GM21390 (cell line): ENCODE measurements around the gene STK32B.
"Not testable (repeated sequence)": the region's sequence is repeated elsewhere in the genome, so short reads cannot be mapped to it uniquely, and the experiment has no call there.

Experiments used
- ATAC-seq: cut with Tn5 transposase; IDR thresholded peaks from one replicate; pipeline ENCODE4 v1.9.1; 2021; ENCODE audit not compliant: unreplicated experiment

The STK32B gene

DNA sequence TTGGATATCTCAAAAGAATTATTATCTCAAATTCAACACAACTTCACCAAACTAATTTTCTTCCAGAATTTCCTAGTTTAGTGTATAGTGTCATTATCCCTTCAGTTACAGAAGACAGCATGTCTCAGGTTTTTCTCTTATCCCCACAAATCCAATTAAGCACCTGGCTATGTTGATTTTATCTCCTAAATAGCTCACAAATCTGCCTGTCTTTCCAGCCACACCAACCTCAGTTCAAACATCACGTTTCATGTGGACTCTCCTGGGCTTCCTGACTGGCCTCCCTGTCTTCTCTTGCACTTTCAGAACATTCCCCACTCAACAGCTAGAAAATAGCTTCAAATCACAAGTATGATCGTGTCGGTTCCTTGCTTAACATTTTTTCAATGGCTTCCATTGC lies 14.8 kb downstream of the STK32B start:
- ATAC-seq: no peak

DNA sequence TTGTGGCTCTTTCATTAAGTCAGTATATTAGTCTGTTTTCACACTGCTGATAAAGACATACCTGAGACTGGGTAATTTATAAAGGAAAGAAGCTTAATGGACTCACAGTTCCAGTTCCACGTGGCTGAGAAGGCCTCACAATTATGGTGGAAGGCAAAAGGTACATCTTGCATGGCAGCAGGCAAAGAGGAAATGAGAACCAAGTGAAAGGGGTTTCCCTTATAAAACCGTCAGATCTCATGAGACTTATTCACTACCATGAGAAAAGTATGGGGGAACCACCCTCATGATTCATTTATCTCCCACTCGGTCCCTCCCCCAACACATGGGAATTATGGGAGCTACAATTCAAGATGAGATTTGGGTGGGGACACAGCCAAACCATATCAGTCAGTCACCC lies 15.7 kb downstream of the STK32B start:
- ATAC-seq: not testable (repeated sequence)

DNA sequence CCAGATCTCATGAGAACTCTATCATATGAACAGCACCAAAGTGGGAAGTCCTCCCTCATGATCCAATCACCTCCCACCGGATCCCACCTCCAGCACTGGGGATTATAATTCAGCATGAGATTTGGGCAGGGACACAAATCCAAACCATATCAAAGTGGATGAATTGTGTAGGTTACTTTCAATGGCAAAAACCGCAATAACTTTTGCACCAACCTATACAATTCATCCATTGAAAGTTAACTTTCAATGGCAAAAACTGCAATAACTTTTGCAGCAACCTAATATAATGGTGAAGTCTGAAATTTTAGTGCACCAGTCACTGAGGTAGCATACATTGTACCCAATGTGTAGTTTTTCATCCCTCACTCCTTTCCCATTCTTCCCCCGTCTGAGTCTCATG lies 16.6 kb downstream of the STK32B start:
- no peak for ATAC-seq

DNA sequence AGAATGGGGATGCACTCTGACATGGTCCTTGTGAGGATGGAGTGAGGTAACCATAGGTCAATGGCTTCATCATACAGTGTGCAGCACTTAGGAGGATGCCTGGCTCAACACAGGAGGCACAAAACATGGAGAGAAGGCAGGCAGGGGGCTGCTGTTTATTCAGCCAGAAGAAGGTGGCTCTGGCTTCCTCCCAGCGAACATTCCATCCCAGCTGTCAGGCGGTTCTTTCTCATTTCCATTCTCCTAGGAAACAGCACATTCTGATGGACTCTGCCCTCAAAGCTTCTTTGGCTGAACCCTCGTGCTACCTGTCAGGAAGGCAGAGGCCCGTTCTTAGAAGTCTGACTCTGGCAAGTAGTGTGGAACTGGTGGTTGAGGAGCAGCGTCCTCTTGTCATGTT lies 18.6 kb downstream of the STK32B start:
- ATAC-seq: no peak

DNA sequence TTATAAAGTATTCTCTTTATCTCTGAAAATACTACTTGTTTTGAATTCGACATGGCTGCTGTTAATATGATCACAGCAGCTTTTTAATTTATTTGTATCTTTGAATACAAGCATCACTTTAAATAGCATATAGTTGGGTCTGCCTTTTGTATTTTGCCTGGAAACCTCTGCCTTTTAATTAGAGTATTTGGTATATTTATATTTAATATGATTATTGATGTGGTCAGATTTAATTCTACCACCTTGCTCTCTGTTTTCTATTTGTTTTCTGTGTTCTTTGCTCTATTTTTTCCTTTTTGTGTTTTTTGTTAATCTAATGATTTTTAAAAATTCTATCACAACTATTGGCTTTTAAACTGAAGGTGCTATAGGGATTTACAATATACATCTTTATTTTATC lies 21.7 kb downstream of the STK32B start:
- ATAC-seq: no peak

DNA sequence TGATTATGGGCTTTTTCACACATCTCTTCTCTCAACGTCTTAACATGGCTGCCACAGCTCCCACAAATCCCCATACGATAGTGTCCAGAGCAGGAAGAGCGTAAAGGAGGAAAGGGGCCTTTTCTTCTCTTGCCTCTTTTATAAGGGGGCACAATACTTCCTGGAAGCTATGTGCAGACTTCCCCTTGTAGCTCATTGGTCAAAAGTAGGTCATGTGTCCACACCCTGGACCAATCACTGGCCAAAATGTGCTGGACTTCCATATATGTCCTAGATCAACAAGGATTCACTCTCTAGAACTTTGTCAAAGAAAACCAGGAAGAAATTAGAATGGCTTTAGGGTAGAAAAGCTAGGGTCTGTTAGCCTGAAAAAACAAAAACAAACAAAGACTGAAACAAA lies 26.7 kb downstream of the STK32B start:
- ATAC-seq: no peak

DNA sequence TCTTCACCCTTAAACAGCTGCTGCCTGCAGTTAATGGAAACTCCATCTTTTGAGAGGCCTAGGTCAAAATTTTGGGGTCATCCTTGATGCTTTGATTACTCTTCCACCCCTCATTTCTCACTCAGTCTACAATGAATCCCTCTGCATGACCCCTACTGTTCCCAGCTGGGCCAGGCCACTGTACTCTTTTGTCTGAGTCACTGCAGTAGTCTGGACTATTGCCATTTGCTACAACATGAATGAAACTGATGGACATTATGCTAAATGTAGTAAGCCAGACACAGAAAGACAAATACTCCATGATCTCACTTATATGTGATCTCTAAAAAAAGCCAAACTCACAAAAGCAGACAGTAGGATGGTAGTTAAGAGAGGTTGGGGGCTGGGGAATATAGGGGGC lies 28.3 kb downstream of the STK32B start:
- ATAC-seq: no peak

DNA sequence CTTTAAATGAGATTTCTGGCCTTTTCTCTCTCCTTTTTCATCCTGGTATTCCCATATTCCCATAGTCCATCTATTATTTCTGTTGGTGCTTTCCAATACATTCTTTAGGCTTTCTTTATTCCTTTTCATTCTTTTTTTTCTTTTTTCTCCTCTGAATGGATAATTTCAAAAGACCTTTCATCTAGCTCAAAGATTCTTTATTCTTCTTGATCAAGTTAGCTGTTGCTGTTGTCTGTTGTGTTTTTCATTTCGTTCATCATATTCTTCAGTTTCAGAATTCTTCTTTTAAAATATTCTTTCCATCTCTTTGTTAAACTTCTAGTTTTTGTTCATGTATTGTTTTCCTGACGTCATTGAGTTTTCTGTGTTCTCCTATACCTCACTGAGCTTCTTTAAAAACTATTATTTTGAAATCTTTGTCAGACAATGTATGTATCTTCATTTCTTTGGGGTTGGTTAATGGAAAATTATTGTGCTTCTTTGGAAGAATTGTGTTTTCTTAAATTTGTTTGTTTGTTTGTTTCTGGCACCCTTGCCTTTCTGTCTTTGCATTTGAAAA lies 30.2 kb downstream of the STK32B start:
- ATAC-seq: no peak

DNA sequence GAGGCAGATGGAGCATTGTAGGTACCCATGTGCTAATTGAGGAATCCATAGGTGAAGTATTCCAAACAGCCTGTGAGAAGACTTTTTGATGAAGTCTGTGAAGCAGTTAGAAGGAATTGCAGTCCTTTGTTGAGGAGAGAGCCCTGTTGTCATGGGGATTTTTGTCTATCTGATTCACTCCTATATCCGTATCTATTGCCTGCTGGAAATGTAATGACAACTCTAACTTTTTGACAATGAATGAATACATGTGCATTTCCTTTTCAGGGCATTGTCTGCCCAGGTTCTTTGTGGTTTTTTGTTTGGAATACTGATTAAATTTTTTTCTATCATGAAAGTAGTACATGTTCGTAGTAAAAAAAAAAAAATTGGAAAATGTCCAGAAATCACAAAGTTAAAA lies 31.1 kb downstream of the STK32B start:
- no peak for ATAC-seq

DNA sequence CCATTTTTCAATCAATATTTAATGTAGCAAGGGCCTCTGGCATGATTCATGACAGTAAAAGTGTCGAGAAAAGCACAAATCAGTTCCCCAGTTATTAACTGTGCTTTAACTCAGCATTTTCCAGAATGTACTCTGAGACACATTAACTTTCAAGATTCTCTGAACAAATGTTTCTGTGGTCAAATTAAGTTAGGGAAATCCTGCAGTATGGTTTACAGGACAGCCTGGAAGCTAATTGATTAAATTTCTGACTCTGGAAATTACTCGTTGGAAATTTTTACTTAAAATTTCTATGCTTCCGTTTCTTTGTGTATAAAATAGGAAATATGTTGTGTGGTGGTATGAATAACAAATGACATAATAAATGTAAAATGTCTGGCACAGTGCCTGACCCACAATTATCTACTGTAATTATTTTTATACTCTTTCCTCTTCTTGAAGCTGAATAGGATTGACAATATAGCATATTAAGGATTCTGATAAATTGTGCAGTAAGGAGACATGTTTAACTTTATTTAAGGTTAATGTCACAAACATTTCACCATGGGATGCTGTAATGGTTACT lies 33.7 kb downstream of the STK32B start:
- no peak for ATAC-seq

DNA sequence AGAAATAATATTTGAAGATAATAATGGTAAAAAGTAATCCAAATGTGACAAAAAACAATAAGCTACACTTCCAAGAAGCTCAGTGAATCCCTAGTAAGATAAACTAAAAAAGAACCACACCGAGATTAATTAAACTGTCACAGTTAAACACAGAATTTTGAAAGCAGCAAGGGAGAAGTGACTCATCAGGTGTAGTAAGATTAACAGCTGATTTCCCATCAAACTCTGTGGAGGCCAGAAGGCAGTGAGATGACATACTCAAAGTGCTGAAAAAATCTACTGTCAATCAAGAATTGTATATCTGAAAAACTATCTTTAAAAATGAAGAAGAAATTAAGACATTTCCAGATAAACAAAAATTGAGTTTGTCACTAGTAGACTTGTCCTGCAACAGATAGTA lies 35.3 kb downstream of the STK32B start:
- no peak for ATAC-seq

DNA sequence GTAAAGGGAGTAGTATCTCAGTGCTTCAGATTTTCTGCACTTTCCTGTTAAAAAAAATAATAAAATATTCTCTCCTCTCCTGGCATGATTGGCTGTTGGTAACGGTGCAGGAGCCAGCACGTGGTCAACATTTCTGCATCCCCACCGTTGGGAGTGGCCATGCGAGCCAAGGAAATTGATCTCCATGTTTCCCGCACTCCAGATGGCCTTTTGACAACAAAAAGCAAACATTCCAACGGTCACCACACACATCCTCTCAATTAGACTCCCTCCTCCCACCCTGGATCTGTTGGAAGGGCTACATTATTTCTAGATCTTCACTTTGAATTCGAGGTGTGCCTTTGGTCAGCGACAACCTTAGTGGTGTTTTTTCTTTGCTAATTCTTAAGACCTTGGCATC lies 45.0 kb downstream of the STK32B start:
- no peak for ATAC-seq

DNA sequence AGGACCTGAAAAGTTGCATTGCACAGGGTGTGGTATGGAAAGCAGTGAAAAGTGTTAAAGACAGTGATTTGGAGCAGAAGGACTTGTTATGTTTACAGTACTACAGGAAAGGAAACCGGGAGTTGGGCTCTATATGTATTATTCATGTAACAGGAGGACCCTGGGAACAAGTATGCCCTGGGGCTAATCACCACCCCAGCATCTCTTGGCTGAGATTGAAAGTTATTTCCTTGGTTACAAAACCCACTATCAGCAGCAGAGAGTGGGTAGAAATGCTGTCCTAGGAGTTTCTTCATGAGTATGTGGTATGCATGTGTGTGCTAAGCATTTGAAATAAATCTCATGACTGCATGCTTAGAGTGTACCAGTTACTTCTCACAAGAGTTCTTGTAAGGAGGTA lies 46.9 kb downstream of the STK32B start:
- ATAC-seq: no peak

DNA sequence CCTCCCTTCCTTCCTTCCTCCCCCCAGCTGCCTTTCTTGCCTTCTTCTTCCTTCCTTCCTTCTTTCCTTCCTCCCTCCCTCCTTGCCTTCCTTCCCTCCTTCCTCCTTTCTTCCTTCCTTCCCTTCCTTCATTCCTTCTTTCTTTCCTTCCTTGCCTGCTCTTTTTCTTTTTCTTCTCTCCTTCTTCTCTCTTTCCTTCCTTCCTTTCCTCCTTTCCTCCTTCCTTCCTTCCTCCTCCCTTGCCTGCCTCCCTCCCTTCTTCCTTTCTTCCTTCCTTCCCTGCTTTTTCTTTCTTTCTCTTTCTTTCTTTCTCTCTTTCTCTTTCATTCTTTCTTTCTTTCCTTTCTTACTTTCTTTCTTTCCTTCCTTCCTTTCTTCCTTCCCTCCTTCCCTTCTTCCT lies 49.1 kb downstream of the STK32B start:
- ATAC-seq: no peak

DNA sequence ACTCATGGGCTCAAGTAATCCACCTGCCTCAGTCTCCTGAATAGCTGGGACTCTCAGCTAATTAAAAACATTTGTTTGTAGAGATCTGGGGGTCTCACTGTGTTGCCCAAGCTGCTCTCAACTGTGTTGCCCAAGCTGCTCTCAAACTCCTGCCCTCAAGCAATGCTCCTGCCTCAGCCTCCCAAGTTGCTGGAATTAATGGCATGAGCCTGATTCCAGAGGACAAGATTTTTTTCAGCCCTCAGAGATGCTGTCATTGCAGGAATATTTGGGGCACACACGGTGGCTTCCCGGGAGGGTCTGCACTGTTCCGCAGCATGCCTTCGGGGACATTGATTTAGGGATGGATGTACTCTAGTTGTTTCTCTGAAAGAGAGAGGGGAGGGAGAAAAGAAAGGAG lies 49.7 kb downstream of the STK32B start:
- ATAC-seq: no peak

DNA sequence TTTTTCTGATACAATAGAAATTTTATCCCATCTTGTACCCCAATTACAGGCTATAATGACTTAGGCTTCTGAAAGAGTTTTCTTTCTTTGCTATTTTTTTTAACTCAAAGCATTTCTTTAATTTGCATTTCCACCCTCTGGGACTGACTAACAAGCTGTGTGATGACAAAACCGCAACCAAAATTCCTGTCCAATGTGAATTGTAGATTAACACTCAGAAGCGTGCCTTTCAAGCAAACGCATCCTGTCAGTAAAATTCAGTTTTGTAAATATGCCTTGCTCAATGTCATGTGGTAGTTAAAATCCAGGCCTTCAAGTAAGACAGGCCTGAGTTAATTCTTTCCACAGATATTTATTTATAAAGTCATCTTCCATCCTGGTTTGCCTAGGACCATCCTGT lies 50.3 kb downstream of the STK32B start:
- ATAC-seq: no peak

DNA sequence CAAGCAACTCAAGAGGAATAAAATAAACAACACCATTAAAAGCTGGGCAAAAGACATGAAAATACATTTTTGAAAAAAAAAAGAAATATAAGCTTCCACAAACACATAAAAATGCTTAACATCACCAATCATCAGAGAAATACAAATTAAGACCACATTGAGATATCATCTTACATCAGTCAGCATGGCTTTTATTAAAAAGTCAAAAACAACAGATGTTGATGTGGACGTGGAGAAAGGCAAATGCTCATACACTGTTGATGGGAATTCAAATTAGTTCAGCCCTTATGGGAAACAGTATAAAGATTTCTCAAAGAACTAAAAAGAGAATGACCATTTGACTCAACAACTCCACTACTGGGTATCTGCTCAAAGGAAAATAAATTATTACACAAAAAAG lies 59.6 kb downstream of the STK32B start:
- ATAC-seq: no peak

DNA sequence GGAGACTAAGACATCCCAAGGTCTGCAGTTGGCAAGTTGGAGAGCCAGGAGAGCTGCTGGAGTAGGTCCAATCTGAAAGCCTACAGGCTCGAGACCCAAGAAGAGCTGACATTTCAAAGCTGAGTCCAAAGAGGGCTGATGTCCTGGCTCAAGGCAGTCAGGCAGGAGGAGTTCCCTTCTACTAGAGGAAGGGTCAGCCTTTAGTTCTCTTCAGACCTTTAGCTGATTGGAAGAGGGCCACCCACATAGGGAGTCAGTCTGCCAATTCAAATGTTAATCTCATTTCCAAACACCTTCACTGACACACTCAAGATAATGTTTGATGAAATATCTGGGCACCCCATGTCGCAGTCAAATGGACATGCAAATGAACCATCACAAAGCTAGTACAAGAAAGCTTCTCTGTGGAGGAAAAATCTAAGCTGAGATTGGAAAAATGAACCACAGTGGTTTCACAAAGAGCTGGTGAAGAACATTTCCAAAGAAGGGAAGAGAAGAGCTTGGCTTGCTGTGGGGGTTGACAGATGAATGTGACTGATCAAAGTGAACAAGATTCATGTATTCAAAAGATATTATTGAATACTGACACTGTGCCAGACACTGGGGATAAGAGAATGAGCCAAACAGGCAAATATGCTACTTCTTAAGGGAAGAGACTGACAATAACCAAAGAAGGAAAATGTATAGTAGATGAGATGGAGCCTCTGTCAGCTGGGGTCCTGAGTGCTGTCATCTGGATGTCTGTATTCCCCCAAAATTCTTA lies 61.2 kb downstream of the STK32B start:
- no peak for ATAC-seq

DNA sequence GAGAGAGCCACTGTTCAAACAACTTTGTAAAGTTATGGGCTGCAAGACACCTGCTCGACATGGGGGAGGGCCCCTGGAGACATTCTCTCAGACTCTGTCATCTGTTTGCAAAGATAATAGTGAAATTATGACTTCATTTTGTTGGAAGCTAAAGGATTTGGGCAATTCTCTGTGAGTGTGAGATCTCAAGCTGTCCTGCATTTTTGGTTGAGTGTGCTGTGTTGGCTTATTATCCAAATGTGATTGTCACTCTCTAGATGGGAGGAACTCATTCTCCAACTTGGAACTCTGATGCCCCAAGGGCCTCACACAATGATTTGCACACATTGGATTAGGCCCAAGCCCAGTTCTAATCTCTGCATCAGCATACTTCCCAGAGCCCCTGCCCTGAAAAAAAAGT lies 63.7 kb downstream of the STK32B start:
- no peak for ATAC-seq

DNA sequence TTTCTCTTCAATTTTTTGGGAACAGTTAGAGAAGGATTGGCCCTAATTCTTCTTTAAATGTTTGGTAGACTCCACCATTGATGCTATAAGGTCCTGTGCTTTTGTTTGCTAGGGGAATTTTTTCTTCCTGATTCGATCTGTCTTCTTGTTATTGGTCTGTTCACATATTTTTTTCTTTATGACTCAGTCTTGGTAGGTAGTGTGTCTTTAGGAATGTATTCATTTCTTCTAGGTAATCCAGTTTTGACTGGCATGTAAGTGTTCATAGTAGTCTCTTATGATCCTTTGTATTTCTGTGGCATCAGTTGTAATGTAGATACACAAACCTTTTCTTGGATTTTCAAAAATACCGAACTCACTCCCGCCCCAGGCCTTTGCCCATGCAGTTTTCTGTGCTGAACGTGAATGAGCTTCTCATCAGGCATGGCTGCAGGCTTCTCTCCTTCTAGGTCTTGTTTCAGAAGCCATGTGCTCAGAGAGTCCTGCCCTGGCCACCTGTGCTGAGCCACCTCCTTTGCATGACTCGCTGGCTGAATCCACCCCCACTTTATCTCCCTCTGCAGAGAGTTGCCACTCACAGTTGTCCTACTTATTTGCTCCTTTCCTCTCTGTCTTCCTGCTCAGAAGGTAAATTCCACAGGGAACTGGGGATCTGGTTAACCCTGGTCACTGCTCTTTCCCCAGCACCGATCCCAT lies 67.0 kb downstream of the STK32B start:
- ATAC-seq: no peak

DNA sequence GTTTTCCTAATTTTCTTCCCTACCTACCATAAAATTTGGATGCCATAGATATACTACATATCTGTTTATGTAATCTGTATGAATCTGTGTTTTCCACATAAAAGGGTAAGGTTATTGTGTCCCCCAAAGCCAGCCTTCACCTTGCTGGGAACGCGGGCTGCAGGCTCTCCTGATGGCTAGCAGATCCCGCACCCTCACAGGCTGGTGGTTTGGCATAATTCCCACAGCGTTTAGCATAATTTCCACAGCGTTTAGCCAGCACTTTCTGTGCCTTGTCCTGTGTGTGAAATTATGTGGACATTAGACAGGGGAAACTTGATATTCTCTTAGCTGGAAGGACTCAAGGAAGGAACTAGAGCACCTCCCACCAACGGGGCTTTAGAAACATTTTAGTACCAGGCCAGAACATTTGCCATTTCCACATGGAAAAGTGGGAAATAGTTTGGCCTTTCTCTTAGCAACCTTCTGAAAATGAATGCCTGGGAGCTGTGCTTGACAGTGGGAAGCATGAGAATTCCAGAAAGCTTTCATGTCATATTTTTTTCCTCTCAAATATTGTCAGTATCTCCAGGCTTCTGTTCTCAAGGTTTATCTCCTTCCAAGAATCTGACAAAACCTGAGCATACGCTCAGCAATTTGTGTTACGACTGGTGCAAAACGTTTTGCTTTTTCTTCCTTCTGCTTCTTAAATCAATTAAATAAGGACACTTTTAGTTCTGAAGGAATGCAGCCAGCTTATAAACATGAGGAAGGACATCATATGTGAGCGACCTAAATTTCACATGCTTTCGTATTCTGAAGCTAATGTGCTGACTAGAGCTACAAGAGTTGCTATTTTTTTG lies 67.9 kb downstream of the STK32B start:
- ATAC-seq: no peak
